ENCODE measurements around the gene B4GALT4.
"Not testable (repeated sequence)": the region's sequence is repeated elsewhere in the genome, so short reads cannot be mapped to it uniquely, and the experiment has no call there.

B4GALT4 gene

DNA sequence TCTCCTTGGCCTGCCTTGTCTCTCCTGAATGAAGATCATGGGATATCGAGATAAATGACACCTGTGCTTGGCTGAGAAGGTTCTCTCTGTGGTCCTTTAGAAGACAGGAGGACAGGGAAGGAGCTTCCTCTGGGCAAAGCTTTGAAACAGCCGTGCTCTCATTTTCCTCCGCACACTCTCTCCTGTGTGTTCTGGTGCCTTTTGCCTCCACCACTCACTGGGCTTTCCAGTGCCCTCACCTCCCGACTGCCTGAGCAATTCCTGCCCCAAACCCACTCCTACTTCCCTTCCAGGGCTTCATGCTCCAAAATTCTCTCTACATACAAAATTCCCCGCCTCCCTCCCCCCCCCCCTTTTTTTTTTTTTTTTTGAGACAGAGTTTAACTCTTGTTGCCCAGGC, 35.0 kb downstream of the B4GALT4 start:
- no peak for DNase-seq

GRCh38 chr3:119205209-119205608, 35.5 kb downstream of the B4GALT4 start:
- DNase-seq: peak in 1 of 58 donors; percentile 16

- DNase-seq: no peak
Observed at GRCh38 chr3:119195911-119196310, 44.8 kb downstream of the B4GALT4 start.

GRCh38 chr3:119195151-119195476, 45.6 kb downstream of the B4GALT4 start:
- no peak for DNase-seq

GRCh38 chr3:119194237-119195150, 46.2 kb downstream of the B4GALT4 start:
- no peak for DNase-seq

DNA sequence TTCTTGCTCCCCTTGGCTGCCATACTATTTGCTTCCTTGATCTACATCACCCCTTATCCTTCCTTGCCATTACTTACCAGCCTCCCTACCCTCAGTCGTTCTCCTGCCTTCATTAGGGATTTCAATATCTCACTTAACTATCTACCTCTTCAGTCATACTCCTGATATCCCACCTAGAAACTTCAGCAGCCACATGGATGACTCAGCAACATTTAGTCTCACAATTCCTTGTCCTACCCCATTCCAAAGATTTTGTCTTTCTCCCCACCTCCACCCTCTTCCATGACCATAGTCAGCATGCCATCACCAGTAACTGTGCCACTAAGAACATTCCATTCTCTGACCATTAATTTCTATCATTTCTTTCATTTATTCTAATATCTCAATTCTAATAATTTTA, 48.9 kb downstream of the B4GALT4 start:
- no peak for DNase-seq

DNA sequence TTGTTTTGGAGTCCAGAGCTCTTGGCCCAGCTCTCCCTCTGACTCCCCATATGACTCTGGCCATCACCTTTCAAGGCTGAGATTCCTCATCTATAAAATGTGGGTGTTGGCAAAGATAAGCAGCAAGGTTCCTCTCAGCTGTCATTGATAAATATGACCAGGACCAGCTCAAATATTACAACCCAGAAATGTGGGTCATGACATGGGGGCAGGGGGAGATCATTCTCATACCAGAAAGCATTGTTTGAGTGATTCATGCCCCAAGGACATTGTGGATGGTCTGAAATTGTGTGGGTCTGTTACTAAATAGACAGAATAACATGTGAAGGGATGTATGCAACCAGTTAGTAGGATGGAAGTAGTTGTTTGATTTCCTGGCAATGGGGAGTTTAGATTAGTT, 53.4 kb downstream of the B4GALT4 start:
- no peak for DNase-seq

GRCh38 chr3:119184796-119185570, 55.7 kb downstream of the B4GALT4 start:
- no peak for DNase-seq

DNA sequence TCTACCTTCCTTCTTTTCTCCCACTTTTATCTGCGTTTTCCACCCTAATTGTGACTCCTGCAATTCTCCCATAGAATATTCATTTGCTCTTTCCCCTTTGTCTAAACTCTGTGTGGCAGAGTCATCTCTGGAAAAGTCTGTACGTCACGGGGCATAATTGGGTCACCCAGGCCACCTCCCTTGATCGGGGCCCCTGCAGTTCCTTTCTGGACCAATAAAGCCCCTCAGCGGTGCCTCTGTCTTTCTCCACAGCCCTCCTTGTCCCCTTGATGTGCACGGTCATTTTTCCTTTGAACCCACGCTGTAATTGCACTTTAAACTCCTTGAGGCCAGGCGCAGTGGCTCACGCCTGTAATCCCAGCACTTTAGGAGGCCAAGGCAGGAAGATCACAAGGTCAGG, 56.6 kb downstream of the B4GALT4 start:
- DNase-seq: no peak

DNA sequence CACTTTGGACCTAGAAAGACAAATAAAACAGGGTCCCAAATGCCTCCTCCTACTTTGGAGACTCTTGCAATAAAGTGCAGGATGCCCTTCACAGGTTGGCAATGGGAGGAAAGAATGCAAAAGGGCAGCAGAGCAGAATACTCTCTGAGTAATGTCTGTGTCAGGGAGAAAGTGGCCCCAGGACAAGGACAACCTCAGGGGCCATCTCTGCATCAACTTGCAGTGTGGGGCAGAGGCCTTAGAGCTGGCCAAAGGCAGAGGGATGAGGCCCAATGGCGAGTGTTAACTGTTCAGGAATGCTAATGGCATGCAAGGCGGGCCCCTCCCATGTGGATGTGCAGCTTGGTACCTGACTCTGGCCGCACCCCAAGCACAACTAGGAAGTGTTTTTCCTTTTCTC, 58.9 kb downstream of the B4GALT4 start:
- DNase-seq: no peak

DNA sequence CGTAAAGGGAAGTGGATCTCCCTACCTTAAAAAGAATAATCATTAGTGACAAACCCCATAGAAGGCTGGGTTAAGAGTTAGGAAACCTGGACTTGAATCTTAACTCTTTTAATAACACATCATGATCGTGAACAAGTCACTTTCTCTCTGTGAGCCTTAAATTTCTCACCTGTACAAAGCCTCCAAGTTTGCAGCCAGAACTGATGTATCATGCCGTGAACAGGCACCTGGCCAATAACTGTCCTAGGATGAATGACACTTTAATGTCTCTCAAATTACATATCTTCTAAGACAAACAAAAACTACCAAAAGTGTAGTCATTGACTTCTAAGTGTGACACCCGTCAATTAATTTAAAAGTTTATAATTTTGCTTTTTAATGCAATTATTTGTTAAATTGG, 63.4 kb downstream of the B4GALT4 start:
- no peak for DNase-seq

- no peak for DNase-seq
Observed at GRCh38 chr3:119176778-119177177, 63.9 kb downstream of the B4GALT4 start.

GRCh38 chr3:119175872-119176756, 64.6 kb downstream of the B4GALT4 start:
- no peak for DNase-seq

- peak in 1 of 58 donors; percentile 43 for DNase-seq
Observed at GRCh38 chr3:119173325-119173724, 67.4 kb downstream of the B4GALT4 start, which contains the start of gene UPK1B. TSS of gene UPK1B (plus strand) at chr3:119173598. CDS start at chr3:119186742, 13,144 bp downstream.

GRCh38 chr3:119170821-119171220, 69.9 kb downstream of the B4GALT4 start:
- no peak for DNase-seq

DNA sequence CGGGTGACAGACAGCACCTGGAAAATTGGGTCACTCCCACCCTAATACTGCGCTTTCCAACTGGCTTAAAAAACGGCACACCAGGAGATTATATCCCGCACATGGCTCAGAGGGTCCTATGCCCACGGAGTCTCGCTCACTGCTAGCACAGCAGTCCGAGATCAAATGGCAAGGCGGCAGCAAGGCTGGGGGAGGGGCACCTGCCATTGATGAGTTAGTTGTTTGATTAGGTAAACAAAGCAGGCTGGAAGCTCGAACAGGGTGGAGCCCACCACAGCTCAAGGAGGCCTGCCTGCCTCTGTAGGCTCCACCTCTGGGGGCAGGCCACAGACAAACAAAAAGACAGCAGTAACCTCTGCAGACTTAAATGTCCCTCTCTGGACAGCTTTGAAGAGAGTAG, 75.9 kb downstream of the B4GALT4 start:
- not testable (repeated sequence) for DNase-seq

All from anterior cingulate cortex (tissue), 58 donors.